ENCODE data around the gene EFCAB8. TPM values are rescaled to one million over a fixed set of nuclear protein-coding genes. Genes with fewer than 3 reads are reported as not detected.

EFCAB8 gene
- total RNA-seq, 1 experiment from 2014 or later, result not detected

GRCh38 chr20:32991792-32992641 is 133.3 kb downstream of the EFCAB8 start:
- peaks cover 51% of the 10 kb centered on the region for H3K27me3 Mint-ChIP-seq (ENCODE audit: insufficient read depth, unreplicated experiment)
- intact Hi-C loops (cut with micrococcal nuclease), result no loop called here

GRCh38 chr20:32993496-32994050 is 134.8 kb downstream of the EFCAB8 start:
- no peaks in the 10 kb centered on the region for H3K36me3 Mint-ChIP-seq (ENCODE audit: insufficient read depth, unreplicated experiment)
- peaks cover 18% of the 10 kb centered on the region for H3K9me3 Mint-ChIP-seq (ENCODE audit: unreplicated experiment)
- TF ChIP-seq CTCF (IDR thresholded peaks at IDR 0.05; ENCODE audit: unreplicated experiment), result no peak
- no peak overlapping the region for H3K4me3 Mint-ChIP-seq (ENCODE audit: unreplicated experiment)
- no peaks in the 10 kb centered on the region for H3K4me1 Mint-ChIP-seq (ENCODE audit: insufficient read depth, unreplicated experiment)
- H3K27ac Mint-ChIP-seq (ENCODE audit: low read depth, unreplicated experiment), result no peak overlapping the region
- ChIA-PET CTCF (interaction anchor here (1.0 kb wide), 1 partner anchor 15 kb away, joined by 4 read pairs; no protein-coding TSS in a partner anchor), POLR2A (interaction anchor here (0.6 kb wide), 1 partner anchor 1754 kb away, joined by 3 read pairs; no protein-coding TSS in a partner anchor)
- intact Hi-C loops (cut with micrococcal nuclease), result no loop called here
- no TSS peak for BruUV-seq (replicated peaks)
- DNase-seq (ENCODE audit: unreplicated experiment), result no peak
- H3K27me3 Mint-ChIP-seq (ENCODE audit: insufficient read depth, unreplicated experiment), result peaks cover 61% of the 10 kb centered on the region

More at GRCh38 chr20:32991792-32992641, 133.3 kb downstream of the EFCAB8 start:
- no peaks in the 10 kb centered on the region for H3K4me1 Mint-ChIP-seq (ENCODE audit: insufficient read depth, unreplicated experiment)
- BruUV-seq (replicated peaks), result no TSS peak
- no peaks in the 10 kb centered on the region for H3K36me3 Mint-ChIP-seq (ENCODE audit: insufficient read depth, unreplicated experiment)
- H3K9me3 Mint-ChIP-seq (ENCODE audit: unreplicated experiment), result peaks cover 18% of the 10 kb centered on the region
- POLR2A ChIA-PET, result interaction anchor here (0.6 kb wide), 1 partner anchor 103 kb away, joined by 3 read pairs; no protein-coding TSS in a partner anchor
- H3K4me3 Mint-ChIP-seq (ENCODE audit: unreplicated experiment), result no peak overlapping the region
- DNase-seq (ENCODE audit: unreplicated experiment), result no peak
- no peak overlapping the region for H3K27ac Mint-ChIP-seq (ENCODE audit: low read depth, unreplicated experiment)
- CTCF ChIA-PET, result interaction anchor here (0.7 to 1.7 kb wide), 2 partner anchors 18 to 46 kb away, joined by 3 read pairs; no protein-coding TSS in a partner anchor
- TF ChIP-seq CTCF (IDR thresholded peaks at IDR 0.05; ENCODE audit: unreplicated experiment), result no peak

GRCh38 chr20:32995802-32996201 is 137.1 kb downstream of the EFCAB8 start:
- intact Hi-C loops (cut with micrococcal nuclease), result no loop called here
- H3K9me3 Mint-ChIP-seq (ENCODE audit: unreplicated experiment), result peaks cover 18% of the 10 kb centered on the region
- H3K4me1 Mint-ChIP-seq (ENCODE audit: insufficient read depth, unreplicated experiment), result no peaks in the 10 kb centered on the region
- H3K27me3 Mint-ChIP-seq (ENCODE audit: insufficient read depth, unreplicated experiment), result peaks cover 70% of the 10 kb centered on the region
- no peak overlapping the region for H3K4me3 Mint-ChIP-seq (ENCODE audit: unreplicated experiment)
- DNase-seq (ENCODE audit: unreplicated experiment), result no peak
- BruUV-seq (replicated peaks), result no TSS peak
- ChIA-PET CTCF (interaction anchor here (0.9 kb wide), 1 partner anchor 304 kb away, joined by 4 read pairs; no protein-coding TSS in a partner anchor), POLR2A (no interaction called here)
- TF ChIP-seq CTCF (IDR thresholded peaks at IDR 0.05; ENCODE audit: unreplicated experiment), result no peak
- H3K27ac Mint-ChIP-seq (ENCODE audit: low read depth, unreplicated experiment), result no peak overlapping the region
- no peaks in the 10 kb centered on the region for H3K36me3 Mint-ChIP-seq (ENCODE audit: insufficient read depth, unreplicated experiment)

GRCh38 chr20:32997431-32997830 is 138.7 kb downstream of the EFCAB8 start:
- DNase-seq (ENCODE audit: unreplicated experiment), result no peak
- Mint-ChIP-seq H3K4me1 (ENCODE audit: insufficient read depth, unreplicated experiment) (no peaks in the 10 kb centered on the region), H3K9me3 (ENCODE audit: unreplicated experiment) (peaks cover 18% of the 10 kb centered on the region), H3K36me3 (ENCODE audit: insufficient read depth, unreplicated experiment) (no peaks in the 10 kb centered on the region), H3K27ac (ENCODE audit: low read depth, unreplicated experiment) (no peak overlapping the region), H3K27me3 (ENCODE audit: insufficient read depth, unreplicated experiment) (peaks cover 74% of the 10 kb centered on the region), H3K4me3 (ENCODE audit: unreplicated experiment) (no peak overlapping the region)
- no TSS peak for BruUV-seq (replicated peaks)
- intact Hi-C loops (cut with micrococcal nuclease), result no loop called here
- CTCF ChIA-PET, result no interaction called here
- POLR2A ChIA-PET, result no interaction called here
- no peak for TF ChIP-seq CTCF (IDR thresholded peaks at IDR 0.05; ENCODE audit: unreplicated experiment)
